ENCODE data around the gene CCDC71.

The CCDC71 gene

DNA sequence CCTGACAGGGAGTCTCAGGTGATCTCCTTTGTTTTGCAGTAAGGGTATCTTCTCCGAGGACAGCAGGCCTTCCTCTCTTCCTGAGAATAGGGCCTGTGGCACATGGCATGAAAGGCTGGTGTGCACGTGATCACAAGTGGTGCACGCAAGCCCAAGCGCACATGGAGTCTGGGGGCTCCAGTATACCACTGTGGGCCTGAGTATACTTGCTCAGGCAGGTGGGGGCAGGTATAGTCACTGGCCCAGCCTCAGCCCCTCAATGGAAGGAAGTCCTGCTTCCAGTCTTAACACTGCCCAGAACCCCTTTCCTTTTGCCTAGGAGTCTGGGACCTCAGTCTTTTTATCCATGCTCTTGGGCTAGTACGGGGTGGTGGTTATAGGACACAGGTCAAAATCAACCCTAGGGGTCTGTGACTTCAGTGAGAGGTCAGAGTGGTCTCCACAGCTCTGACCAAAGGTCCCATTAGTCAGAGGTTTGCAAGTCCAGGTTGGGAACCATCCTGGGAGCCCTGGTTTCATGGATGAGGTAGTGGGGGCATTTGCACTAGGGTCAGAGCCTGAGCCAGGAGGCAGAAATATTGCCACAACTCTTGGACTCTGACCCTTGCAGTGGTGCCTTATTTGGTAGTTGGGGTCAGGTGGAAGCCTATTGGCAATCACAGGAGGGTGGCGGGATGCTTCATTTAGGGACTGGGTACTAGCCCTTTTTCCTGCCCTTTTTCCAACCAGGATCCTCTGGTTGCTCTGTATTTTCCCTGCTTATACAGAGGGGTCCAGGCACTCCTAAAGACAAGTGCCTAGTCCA, 823 bp upstream of the CCDC71 start:
- no peak for DNase-seq

DNA sequence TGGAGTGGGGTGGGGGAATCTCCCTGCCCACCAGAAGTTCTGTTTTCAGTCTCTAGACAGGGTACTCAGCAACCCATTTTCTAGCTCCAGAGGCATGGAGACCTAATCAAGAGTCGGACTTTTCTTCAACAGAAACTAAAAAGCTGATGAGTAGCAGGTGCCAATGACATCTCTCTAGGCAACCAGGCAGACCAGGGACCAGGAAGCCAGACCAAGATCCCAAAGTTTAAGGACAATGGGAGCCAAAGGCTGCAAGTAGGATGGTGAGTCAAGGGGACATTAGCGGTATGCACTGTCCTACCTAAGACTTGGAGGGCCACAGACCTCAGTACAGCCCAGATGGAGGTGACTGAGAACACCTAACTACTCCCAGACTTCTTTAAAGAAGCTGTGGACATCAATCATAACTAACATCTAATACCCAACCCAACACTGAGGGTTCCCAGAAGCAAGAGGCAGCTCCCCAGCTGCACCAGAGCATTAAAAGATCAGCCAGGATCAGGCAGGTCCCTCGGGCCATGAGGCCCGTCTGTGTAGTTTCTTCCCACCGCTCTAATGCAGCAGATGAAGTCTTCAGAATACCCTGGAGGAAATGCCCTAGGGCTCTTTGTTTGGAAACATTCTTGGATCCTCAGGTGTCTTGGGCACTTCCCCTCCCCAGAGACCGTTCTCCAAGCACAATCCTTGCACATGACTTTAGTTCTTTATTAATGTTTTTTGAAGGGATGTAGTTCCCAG, 979 bp downstream of the CCDC71 start:
- DNase-seq: no peak

DNA sequence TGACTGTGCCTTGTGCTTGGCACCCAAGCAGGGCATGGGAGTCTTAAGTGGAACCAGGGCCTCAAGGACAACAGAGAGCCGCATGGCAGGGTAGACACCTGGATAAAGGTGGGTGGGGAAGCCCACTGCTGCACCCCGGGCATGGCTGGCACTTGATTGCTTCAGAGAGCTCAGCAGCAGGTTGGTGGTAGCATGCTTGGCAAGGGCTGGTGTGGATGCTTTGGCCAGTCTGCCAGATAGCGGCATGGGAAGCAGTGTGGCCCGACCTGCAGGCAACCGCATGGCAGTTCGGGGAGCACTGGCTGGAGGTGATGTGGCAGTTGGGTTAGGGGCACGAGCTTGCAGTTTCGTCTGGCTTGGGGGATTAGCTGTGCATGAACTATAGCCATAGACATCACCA, 2.5 kb downstream of the CCDC71 start:
- no peak for DNase-seq

DNA sequence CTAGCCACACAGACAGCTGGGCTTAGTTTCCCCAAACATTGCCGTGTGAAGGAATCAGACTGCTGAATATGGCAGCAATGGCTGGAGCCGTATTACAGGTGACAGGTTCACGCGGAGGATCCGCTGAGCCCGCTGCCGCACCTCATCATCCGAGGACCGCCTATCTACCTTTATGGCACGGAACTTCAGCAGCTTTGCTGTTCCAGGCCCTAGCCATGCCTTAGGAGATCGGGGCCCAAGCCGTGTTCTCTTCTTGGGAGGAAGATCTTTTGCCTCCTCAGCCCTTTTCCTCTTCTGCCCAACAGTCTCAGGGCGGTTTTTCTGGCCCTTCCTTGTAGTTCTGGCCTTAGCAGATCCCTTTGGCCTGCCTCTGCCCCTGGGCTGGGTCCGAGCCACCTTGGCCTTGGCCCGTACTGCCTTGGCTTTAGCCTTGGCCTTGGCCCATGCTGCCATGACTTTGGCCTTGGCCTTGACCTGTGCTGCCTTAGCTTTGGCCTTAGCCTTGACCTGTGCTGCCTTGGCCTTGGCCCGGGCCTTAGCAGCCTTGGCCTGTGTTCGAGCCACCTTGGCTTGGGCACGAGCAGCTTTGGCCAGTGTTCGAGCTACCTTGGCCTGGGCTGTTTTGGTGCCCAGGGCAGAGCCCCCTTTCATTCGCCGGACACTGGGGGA, 3.2 kb downstream of the CCDC71 start:
- no peak for DNase-seq

DNA sequence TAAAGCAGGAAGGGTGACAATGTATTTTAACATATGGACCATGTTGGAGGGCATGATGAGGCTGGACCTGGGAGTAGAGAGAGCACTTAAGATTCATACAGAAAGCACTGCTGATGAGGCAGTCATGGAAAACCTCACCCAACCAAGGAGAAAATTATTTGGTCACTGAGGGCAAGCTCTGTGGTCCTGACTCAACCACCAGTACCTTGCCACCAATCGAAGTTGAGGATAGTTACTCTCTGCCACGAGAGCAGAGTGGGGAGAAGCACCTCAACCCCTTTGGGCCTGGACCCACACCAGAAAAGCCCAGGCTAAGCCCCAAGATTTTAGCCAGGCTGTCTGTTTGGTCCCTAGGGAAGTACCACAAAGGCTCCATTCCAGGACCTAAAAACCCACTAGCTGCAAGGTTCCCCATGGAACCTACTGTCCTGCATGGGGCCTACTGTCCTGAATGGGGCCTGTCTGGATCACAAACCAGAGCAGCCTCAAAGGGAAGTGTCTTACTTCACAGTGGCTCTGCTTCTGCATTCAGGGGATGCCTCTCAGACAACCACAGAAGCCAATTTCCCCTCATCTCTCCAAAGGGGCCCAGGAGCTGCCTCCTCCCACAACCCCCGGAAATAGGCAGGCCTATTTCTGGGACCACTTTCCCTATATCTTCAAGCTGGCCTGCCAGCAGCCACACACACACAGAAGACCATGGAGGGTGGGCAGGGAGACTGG, 4.2 kb downstream of the CCDC71 start:
- no peak for DNase-seq

- DNase-seq: no peak
Measured at GRCh38 chr3:49161197-49161596, 4.9 kb downstream of the CCDC71 start.

DNA sequence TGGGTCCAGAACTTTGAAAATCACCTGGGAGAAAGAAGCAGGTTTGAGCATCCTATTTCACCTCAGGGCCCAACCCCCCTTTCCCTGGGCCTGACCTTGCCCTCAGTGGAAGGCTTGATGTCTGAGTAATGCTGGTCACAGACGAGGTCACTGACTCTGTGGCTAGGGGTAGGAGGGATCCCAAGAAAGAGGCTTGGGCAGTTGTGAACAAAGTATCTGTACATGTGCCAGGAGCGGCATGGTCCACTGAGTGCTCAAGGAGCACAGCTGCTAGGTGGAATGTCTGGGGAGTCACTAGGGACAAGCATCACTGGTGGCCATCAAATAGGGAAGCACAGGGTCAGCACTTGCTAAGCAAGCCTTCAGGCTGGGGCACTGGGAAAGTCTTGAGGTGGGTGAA, 7.3 kb downstream of the CCDC71 start:
- no peak for DNase-seq

GRCh38 chr3:49158103-49158709, 7.9 kb downstream of the CCDC71 start:
- peak; percentile 64 for DNase-seq

DNA sequence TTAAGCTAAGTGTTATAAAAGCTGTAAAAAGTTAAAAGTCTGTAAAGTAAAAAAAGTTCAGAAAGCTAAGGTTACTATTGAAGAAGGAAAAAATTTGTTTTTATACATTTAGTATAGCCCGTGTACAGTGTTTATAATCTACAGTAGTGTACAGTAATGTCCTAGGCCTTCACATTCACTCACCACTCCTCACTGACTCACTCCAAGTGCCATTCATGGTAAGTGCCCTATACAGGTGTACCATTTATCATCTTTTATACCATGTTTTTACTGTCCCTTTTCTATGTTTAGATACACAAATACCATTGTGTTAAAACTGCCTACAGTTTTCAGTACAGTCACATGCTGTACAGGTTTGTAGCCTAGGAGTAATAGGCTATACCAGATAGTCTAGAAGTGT, 8.8 kb downstream of the CCDC71 start:
- no peak for DNase-seq

DNA sequence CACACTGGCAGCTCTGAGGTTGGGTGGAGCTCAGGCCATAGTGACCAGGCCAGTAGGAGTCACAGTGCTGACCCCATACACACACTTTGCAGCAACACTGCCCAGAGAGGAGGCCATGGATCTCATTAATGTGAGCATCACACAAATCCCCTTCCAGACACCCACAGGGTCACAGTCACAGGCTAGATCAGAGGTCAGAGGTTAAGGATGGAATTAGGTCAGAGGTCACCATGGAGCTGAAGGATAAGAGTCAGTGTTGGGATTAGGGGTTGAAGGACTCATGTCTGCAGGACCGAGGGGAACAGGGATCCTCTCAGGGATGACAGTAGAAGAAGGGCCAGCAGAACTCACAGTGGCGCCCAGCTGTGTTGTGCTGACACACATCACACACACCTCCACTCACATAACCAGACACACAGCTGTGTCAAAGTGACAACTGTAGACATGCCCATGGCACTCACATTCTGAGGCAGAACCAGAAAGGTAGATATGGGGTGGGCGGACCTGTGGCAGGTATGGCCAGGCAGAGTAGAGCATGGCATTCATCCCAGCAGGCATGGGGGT, 12.7 kb downstream of the CCDC71 start:
- DNase-seq: no peak

DNA sequence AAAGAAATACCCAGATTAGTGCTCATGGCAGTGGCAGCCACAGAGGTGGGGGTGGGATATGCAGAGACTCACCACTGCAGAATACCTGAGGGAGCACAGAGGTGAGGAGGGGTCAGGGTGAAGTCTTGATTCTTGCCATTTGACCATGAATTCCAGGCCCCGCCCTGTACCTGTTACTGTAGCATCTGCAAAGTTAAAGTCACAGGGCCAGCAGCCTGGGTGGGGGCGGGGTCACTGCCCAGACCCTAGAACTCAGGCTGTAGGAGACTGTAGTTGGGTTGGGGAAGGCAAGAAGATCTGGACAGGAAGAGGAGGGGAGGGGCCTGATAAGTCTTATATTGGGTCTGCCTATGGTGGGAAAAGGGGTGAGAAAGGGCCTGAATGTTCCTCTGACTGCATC, 14.5 kb downstream of the CCDC71 start:
- no peak for DNase-seq

DNA sequence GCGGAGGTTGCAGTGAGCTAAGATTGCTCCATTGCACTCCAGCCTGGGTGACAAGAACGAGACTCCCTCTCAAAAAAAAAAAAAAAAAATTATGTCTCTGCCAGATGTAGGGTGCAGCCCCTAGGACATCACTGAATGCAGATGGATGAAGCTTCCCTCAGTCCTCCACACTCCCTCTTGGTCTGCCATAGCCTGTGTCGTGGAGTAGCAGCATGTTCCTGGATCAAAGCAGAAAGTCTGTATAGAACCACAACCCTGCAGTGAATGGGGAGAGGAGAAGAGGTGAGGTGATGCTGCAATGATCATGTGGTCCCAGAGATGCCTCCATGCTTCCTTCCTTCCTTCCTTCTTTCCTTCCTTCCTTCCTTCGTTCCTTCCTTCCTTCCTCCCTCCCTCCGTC, 18.0 kb downstream of the CCDC71 start:
- no peak for DNase-seq

GRCh38 chr3:49140080-49140479, 26.1 kb downstream of the CCDC71 start:
- DNase-seq: no peak

- DNase-seq: no peak
Measured at GRCh38 chr3:49135499-49135898, 30.6 kb downstream of the CCDC71 start.

- DNase-seq: no peak
Measured at GRCh38 chr3:49134471-49135265, 31.5 kb downstream of the CCDC71 start.

- no peak for DNase-seq
Measured at GRCh38 chr3:49133226-49133951, 32.7 kb downstream of the CCDC71 start.

GRCh38 chr3:49132437-49133225, 33.5 kb downstream of the CCDC71 start, which contains the start of gene LAMB2:
Gene LAMB2 (minus strand): TSS chr3:49133050. CDS start chr3:49132867, 183 bp downstream.
- no peak for DNase-seq

- DNase-seq: no peak
Measured at GRCh38 chr3:49132073-49132436, 34.1 kb downstream of the CCDC71 start.

DNA sequence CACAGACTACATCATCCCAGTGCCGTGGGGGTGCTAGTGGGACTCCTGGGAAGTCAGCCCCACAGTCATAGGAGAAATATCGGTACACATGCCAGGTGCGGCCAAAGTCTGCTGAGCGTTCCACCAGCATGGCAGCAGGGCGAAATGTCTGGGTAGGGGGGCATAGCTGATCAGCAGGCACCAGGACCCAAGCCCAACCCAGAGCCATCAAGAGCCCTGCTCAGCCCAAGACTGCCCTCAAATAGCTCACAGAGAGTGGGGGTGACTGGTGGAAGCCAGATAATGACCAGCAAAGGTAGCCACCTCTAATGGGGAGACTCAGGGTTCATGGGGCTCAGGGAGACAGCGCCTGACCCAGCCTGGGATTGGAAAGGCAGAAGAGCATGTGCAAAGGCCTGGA, 34.6 kb downstream of the CCDC71 start:
- DNase-seq: no peak

DNA sequence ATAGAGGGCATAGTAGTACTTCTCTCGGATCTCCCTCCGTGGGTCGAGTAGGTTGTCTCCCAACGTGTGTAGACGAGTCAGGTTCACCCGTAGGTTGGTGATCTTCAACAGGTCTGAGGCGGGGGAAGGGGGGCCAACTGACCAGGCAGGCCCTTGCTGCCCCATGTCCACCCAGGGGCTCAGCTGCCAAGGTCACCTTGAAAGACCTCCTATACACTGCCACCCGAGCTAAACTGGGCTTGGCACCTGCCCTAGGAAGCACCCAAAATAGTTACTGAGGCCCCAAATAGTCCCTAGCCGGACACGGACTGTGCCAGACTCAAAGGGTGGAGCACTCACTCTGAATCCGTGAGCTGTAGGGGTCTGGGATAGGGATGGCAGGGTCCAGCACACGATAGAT, 35.1 kb downstream of the CCDC71 start:
- no peak for DNase-seq
